Transverse colon (tissue), 4 donors: ENCODE data around the gene UVRAG.

Source experiments
- CTCF ChIP-seq, 5 experiments: fragments of 200-600 bp in 3 of 5; fragments of 450-650 bp in 2 of 5; sonication (generic) in 3 of 5; IDR thresholded peaks; 1 replicate in 2 of 5; 2 replicates in 3 of 5; pipeline ENCODE4 v1.5.1; 2016 to 2017; ENCODE audit warnings: antibody characterized with exemption in 5 of 5, inconsistent platforms in 3 of 5, mild to moderate bottlenecking in 2 of 5, moderate library complexity in 1 of 5
- POLR2AphosphoS5 ChIP-seq, 3 donors: sonication (generic); formaldehyde crosslinking; IDR thresholded peaks; one replicate each; pipeline ENCODE4 v1.6.1; 2016; ENCODE audit warnings: antibody characterized with exemption in 3 of 3

GRCh38 chr11:75773595-75774353 lies 41.2 kb upstream of the UVRAG start:
- TF ChIP-seq CTCF (IDR thresholded peaks at IDR 0.05) (no peak), POLR2AphosphoS5 (IDR thresholded peaks at IDR 0.05) (no peak)
